22Rv1 (cell line): ENCODE results near the gene AGBL1.

ENCODE experiments used
- CTCF ChIP-seq: fragments of 450-650 bp; IDR thresholded peaks from 2 replicates; pipeline ENCODE4 v1.5.1; 2017; ENCODE audit warnings: mild to moderate bottlenecking
- ZFX ChIP-seq: fragments of 450-650 bp; IDR thresholded peaks from 2 replicates; pipeline ENCODE4 v1.6.1; 2017; ENCODE audit warnings: antibody characterized with exemption, borderline replicate concordance

GRCh38 chr15:86837294-86838061, 757.8 kb downstream of the AGBL1 start:
- TF ChIP-seq CTCF, result no peak
- no peak for TF ChIP-seq ZFX
